ENCODE measurements around the gene PILRA. TPM values are rescaled to one million over a fixed set of nuclear protein-coding genes. Genes with fewer than 3 reads are reported as not detected.
"Not testable (repeated sequence)": the region's sequence is repeated elsewhere in the genome, so short reads cannot be mapped to it uniquely, and the experiment has no call there.

PILRA gene
- total RNA-seq, 1 experiment from 2014 or later = 0.65 TPM

DNA sequence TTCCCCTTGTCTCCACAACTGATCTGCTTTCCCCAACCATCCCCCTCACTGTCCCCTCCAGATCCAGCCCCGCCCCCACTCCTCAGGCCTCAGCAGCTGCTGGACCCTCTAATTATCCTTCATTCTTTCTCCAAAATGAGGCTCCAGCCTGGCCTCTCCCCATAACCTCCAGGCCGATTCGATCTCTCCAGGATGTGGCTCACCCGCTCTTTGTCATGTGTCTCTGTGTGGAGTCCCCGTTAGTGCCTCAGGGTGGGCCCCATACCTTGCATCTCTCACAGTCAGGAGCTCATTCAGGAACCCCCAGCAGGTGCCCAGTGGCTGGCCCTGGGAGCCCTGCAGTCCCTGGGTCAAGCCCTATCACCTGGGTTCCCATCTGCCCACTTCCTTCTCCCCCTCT is 1.3 kb downstream of the PILRA start:
- no peak for DNase-seq (ENCODE audit: unreplicated experiment)
- POLR2A ChIA-PET = interaction anchor here (0.9 kb wide), 1 partner anchor 33 kb away, joined by 4 read pairs; no protein-coding TSS in a partner anchor
- TF ChIP-seq, protein P1, sequence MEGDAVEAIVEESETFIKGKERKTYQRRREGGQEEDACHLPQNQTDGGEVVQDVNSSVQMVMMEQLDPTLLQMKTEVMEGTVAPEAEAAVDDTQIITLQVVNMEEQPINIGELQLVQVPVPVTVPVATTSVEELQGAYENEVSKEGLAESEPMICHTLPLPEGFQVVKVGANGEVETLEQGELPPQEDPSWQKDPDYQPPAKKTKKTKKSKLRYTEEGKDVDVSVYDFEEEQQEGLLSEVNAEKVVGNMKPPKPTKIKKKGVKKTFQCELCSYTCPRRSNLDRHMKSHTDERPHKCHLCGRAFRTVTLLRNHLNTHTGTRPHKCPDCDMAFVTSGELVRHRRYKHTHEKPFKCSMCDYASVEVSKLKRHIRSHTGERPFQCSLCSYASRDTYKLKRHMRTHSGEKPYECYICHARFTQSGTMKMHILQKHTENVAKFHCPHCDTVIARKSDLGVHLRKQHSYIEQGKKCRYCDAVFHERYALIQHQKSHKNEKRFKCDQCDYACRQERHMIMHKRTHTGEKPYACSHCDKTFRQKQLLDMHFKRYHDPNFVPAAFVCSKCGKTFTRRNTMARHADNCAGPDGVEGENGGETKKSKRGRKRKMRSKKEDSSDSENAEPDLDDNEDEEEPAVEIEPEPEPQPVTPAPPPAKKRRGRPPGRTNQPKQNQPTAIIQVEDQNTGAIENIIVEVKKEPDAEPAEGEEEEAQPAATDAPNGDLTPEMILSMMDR (IDR thresholded peaks at IDR 0.05; ENCODE audit: unreplicated experiment) = no peak
- Mint-ChIP-seq H3K9me3 (ENCODE audit: unreplicated experiment) (no peaks in the 10 kb centered on the region), H3K4me3 (ENCODE audit: unreplicated experiment) (no peak overlapping the region), H3K36me3 (ENCODE audit: insufficient read depth, unreplicated experiment) (peaks cover 7% of the 10 kb centered on the region), H3K4me1 (ENCODE audit: insufficient read depth, unreplicated experiment) (no peaks in the 10 kb centered on the region), H3K27ac (ENCODE audit: low read depth, unreplicated experiment) (no peak overlapping the region), H3K27me3 (ENCODE audit: insufficient read depth, unreplicated experiment) (no peaks in the 10 kb centered on the region)
- CTCF ChIA-PET = interaction anchor here (1.5 kb wide), 1 partner anchor 34 kb away, joined by 4 read pairs; no protein-coding TSS in a partner anchor
- BruUV-seq (replicated peaks) = no TSS peak
- intact Hi-C loops (cut with micrococcal nuclease) = no loop called here

DNA sequence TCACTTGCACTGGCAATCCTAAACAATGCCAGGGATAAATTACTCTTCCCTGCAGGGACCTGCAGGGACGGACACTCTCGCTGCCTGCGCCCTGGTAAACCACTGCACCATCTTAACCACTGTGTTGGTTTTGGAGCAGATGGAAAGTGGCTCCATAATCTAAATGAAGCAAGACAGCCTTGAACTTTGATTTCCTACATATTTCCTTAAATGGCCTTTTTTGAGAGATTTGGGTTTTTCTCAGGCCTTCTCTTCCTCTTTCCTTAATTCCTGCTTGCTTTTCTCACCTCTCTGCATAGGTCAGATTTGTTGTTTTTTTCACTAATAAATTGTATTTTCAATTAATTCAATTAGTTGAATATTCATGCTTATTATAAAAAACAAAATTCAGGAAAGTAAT is 2.8 kb downstream of the PILRA start:
- ChIA-PET POLR2A (no interaction called here), CTCF (no interaction called here)
- no TSS peak for BruUV-seq (replicated peaks)
- intact Hi-C loops (cut with micrococcal nuclease) = no loop called here
- Mint-ChIP-seq H3K27me3 (ENCODE audit: insufficient read depth, unreplicated experiment) (no peaks in the 10 kb centered on the region), H3K36me3 (ENCODE audit: insufficient read depth, unreplicated experiment) (peaks cover 7% of the 10 kb centered on the region), H3K9me3 (ENCODE audit: unreplicated experiment) (no peaks in the 10 kb centered on the region), H3K4me3 (ENCODE audit: unreplicated experiment) (no peak overlapping the region), H3K27ac (ENCODE audit: low read depth, unreplicated experiment) (no peak overlapping the region), H3K4me1 (ENCODE audit: insufficient read depth, unreplicated experiment) (no peaks in the 10 kb centered on the region)
- no peak for DNase-seq (ENCODE audit: unreplicated experiment)
- TF ChIP-seq, protein P1 (IDR thresholded peaks at IDR 0.05; ENCODE audit: unreplicated experiment) = no peak

DNA sequence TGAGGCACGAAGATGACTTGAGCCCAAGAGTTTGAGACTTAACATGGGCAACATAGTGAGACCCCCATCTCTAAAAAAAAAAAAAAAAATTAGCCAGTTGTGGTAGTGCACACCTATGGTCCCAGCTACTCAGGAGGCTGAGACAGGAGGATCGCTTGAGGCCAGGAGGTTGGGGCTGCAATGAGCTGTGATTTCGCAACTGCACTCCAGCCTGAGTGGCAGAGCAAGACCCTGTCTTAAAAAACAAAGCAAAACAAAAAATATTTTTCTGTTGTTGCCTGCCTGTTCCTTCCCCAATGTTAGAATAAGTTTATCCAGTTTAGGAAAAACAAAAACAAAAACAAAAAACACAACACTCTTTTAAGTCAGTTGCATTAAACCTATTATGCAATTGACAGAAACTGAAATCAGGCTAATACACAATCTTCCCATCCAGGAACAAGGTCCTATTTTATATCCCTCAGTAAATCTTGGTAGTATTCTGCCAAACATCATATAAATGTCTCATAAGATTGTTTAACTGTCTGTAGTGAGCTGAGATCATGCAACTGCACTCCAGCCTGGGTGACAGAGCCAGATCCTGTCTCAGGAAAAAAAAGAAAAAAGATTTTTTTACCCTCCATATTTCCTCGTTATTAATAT is 4.9 kb downstream of the PILRA start:
- BruUV-seq (replicated peaks) = no TSS peak
- POLR2A ChIA-PET = interaction anchor here (0.6 to 0.7 kb wide), 2 partner anchors 10 to 13 kb away, joined by 3 read pairs; no protein-coding TSS in a partner anchor
- TF ChIP-seq, protein P1 (IDR thresholded peaks at IDR 0.05; ENCODE audit: unreplicated experiment) = no peak
- H3K4me1 Mint-ChIP-seq (ENCODE audit: insufficient read depth, unreplicated experiment) = no peaks in the 10 kb centered on the region
- no peaks in the 10 kb centered on the region for H3K9me3 Mint-ChIP-seq (ENCODE audit: unreplicated experiment)
- CTCF ChIA-PET = no interaction called here
- DNase-seq (ENCODE audit: unreplicated experiment) = no peak
- H3K36me3 Mint-ChIP-seq (ENCODE audit: insufficient read depth, unreplicated experiment) = no peaks in the 10 kb centered on the region
- H3K4me3 Mint-ChIP-seq (ENCODE audit: unreplicated experiment) = no peak overlapping the region
- intact Hi-C loops (cut with micrococcal nuclease) = no loop called here
- peaks cover 10% of the 10 kb centered on the region for H3K27me3 Mint-ChIP-seq (ENCODE audit: insufficient read depth, unreplicated experiment)
- no peak overlapping the region for H3K27ac Mint-ChIP-seq (ENCODE audit: low read depth, unreplicated experiment)

DNA sequence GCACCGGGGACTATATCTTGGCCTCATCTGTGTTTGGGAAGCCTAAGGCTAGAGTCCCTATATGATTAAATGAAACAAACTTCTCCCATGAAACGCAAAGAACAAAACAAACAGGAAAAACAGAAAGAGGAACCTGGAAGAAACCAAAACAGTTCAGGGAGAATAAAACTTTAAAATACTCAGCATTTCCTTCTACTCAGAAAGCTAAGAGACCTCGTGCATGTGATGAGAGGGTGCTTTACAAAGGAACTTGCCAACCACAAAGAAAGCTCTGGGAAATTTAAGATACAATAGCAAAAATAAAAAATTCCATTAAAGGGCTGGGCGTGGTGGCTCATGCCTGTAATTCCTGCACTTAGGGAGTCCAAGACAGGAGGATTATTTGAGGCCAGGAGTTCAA is 6.9 kb downstream of the PILRA start:
- intact Hi-C loops (cut with micrococcal nuclease) = no loop called here
- no TSS peak for BruUV-seq (replicated peaks)
- ChIA-PET CTCF (no interaction called here), POLR2A (no interaction called here)
- Mint-ChIP-seq H3K4me3 (ENCODE audit: unreplicated experiment) (no peak overlapping the region), H3K9me3 (ENCODE audit: unreplicated experiment) (no peaks in the 10 kb centered on the region), H3K27ac (ENCODE audit: low read depth, unreplicated experiment) (no peak overlapping the region), H3K27me3 (ENCODE audit: insufficient read depth, unreplicated experiment) (peaks cover 29% of the 10 kb centered on the region), H3K4me1 (ENCODE audit: insufficient read depth, unreplicated experiment) (no peaks in the 10 kb centered on the region), H3K36me3 (ENCODE audit: insufficient read depth, unreplicated experiment) (no peaks in the 10 kb centered on the region)
- TF ChIP-seq, protein P1 (IDR thresholded peaks at IDR 0.05; ENCODE audit: unreplicated experiment) = no peak
- DNase-seq (ENCODE audit: unreplicated experiment) = no peak

DNA sequence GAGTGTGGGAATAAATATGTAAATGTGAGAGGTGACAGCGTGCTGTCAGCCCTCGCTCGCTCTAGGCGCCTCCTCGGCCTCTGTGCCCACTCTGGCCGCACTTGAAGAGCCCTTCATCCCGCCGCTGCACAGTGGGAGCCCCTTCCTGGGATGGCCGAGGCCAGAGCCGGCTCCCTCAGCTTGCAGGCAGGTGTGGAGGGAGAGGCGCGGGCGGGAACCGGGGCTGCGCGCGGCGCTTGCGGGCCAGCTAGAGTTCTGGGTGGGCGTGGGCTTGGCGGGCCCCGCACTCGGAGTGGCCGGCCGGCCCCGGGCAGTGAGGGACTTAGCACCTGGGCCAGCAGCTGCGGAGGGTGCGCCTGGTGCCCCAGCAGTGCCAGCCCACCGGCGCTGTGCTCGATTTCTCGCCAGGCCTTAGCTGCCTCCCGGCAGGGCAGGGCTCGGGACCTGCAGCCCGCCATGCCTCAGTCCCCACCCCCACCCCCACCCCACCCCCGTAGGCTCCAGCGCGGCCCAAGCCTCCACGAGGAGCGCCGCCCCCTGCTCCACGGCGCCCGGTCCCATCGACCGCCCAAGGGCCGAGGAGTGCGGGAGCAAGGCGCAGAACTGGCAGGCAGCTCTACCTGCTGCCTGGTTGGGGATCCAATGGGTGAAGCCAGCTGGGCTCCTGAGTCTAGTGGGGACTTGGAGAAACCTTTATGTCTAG is 8.4 kb downstream of the PILRA start:
- DNase-seq (ENCODE audit: unreplicated experiment); intact Hi-C loops (cut with micrococcal nuclease); BruUV-seq (replicated peaks); H3K9me3 Mint-ChIP-seq (ENCODE audit: unreplicated experiment); H3K36me3 Mint-ChIP-seq (ENCODE audit: insufficient read depth, unreplicated experiment); H3K27ac Mint-ChIP-seq (ENCODE audit: low read depth, unreplicated experiment); H3K4me3 Mint-ChIP-seq (ENCODE audit: unreplicated experiment); H3K4me1 Mint-ChIP-seq (ENCODE audit: insufficient read depth, unreplicated experiment): not testable (repeated sequence)
- H3K27me3 Mint-ChIP-seq (ENCODE audit: insufficient read depth, unreplicated experiment) = peaks cover 30% of the 10 kb centered on the region
- CTCF ChIA-PET = interaction anchor here (0.9 kb wide), 1 partner anchor 164 kb away, joined by 4 read pairs; no protein-coding TSS in a partner anchor
- POLR2A ChIA-PET = interaction anchor here (0.6 to 1.1 kb wide), 2 partner anchors 16 to 332 kb away, joined by 3 read pairs; partner anchors contain the start of gene ZSCAN21

DNA sequence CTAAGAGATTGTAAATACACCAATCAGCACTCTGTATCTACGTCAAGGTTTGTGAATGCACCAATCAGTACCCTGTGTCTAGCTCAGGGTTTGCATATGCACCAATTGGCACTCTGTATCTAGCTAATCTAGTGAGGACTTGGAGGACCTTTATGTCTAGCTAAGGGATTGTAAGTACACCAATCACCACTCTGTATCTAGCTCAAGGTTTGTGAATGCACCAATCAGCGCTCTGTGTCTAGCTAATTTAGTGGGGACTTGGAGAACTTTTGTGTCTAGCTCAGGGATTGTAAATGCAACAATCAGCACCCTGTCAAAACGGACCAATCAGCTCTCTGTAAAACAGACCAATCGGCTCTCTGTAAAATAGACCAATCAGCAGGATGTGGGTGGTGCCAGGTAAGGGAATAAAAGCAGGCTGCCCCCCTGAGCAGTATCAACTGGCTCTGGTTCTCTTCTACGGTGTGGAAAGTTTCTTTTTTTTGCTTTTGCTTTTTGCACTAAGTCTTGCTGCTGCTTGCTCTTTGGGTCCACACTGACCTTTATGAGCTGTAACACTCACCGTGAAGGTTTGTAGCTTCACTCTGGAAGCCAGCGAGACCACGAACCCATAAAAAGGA is 9.1 kb downstream of the PILRA start:
- BruUV-seq (replicated peaks); DNase-seq (ENCODE audit: unreplicated experiment); H3K9me3 Mint-ChIP-seq (ENCODE audit: unreplicated experiment); H3K27ac Mint-ChIP-seq (ENCODE audit: low read depth, unreplicated experiment); CTCF ChIA-PET; H3K4me3 Mint-ChIP-seq (ENCODE audit: unreplicated experiment); intact Hi-C loops (cut with micrococcal nuclease); H3K4me1 Mint-ChIP-seq (ENCODE audit: insufficient read depth, unreplicated experiment); H3K36me3 Mint-ChIP-seq (ENCODE audit: insufficient read depth, unreplicated experiment): not testable (repeated sequence)
- peaks cover 32% of the 10 kb centered on the region for H3K27me3 Mint-ChIP-seq (ENCODE audit: insufficient read depth, unreplicated experiment)
- POLR2A ChIA-PET = interaction anchor here (0.6 to 1.1 kb wide), 2 partner anchors 16 to 333 kb away, joined by 3 read pairs; partner anchors contain the start of gene ZSCAN21

Measured in MCF 10A (cell line).